GM12892 (cell line): ENCODE results near the gene KCNK5.

Experiments used
- POLR2A ChIP-seq: IDR thresholded peaks from 2 replicates; pipeline ENCODE4 v1.6.1; 2011; ENCODE audit warnings: low read depth, low read length, control low read depth
- POLR2AphosphoS5 ChIP-seq: IDR thresholded peaks from 2 replicates; pipeline ENCODE4 v1.6.1; 2011; ENCODE audit warnings: low read depth, low read length, control low read depth
- TAF1 ChIP-seq: IDR thresholded peaks from 2 replicates; pipeline ENCODE4 v1.6.1; 2011; ENCODE audit warnings: low read depth, mild to moderate bottlenecking, control low read depth, low read length, borderline replicate concordance

DNA sequence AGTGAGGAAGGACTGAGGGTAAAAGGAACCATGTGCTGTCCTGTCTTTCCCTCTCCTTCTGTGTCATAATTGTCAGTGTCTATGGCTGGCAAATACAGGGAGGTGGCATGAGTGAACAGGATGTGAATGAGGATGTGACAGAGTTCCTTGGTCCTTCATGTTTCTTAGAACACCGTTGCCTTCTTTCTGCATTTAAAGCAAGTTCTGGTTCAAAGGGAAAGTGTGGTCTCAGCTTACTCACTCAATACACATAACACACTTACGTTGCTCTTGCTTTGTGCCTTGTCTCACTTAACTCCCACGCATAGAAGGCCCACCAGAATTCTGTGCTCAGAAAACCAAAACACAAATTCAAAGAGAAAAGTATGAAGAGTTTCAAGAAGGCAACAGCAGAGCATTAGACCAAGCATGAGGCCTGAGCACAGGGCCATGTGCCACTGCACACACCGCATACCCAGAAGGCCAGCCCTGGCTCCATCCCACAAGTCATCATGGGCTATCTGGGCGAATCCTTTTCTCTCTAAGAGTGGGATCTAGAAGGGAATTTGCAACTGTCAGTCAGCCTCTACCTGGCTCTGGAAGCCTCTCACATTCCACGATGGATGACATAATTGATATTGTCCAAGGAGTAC lies 75.4 kb downstream of the KCNK5 start:
- no peak for TF ChIP-seq POLR2AphosphoS5
- no peak for TF ChIP-seq POLR2A
- no peak for TF ChIP-seq TAF1
